B cell (primary cell): ENCODE measurements around the gene RARA. TPM values are rescaled to one million over a fixed set of nuclear protein-coding genes. Genes with fewer than 3 reads are reported as not detected.
A peak's percentile ranks its signal among the peaks of the same experiment; 100 is the strongest.

ENCODE experiments used
- ATAC-seq: fragments of 200-7000 bp; cut with Tn5 transposase; one replicate; pipeline ENCODE4 v1.10.0; 2021; ENCODE audit warnings: low read depth, mild to moderate bottlenecking, moderate number of reproducible peaks, moderate library complexity
- CTCF ChIA-PET: fragments of 350-600 bp; sonication (Branson Sonifier 250); formaldehyde crosslinking; loops from one replicate; lab custom pipeline; 2021; ENCODE audit warnings: antibody characterized with exemption, inconsistent platforms; lab: Charles Lee
- POLR2A ChIA-PET: fragments of 350-600 bp; sonication (Branson Sonifier 250); formaldehyde crosslinking; loops from one replicate; lab custom pipeline; 2021; ENCODE audit warnings: antibody characterized with exemption; lab: Charles Lee
- DNase-seq: peaks from one replicate; pipeline ENCODE4 v3.0.0; 2013
- H2AFZ ChIP-seq: 2 replicates; pipeline ENCODE4 v1.6.1; 2012; ENCODE audit warnings: mild to moderate bottlenecking, low read depth, low read length; ENCODE audit not compliant: insufficient read depth, poor library complexity, severe bottlenecking
- H3K27ac ChIP-seq, 2 donors: 1 replicate in 1 of 2; 2 replicates in 1 of 2; pipeline ENCODE4 v1.5.1; 2012 to 2013; ENCODE audit warnings: low read length in 2 of 2, mild to moderate bottlenecking in 2 of 2, moderate library complexity in 1 of 2
- H3K27me3 ChIP-seq, 4 experiments: fragments of 200-600 bp in 1 of 4; sonication (generic) in 1 of 4; replicated peaks in 1 of 4; 1 replicate in 2 of 4; 2 replicates in 2 of 4; pipeline versions ENCODE4 v1.6.1 to v1.7.0; 2013 to 2016; ENCODE audit warnings: low read length in 3 of 4, mild to moderate bottlenecking in 2 of 4, mixed read lengths in 1 of 4, moderate library complexity in 1 of 4; ENCODE audit not compliant: insufficient read depth in 4 of 4, control insufficient read depth in 3 of 4; ENCODE audit errors: control extremely low read depth in 1 of 4
- H3K36me3 ChIP-seq, 2 experiments: replicated peaks in 1 of 2; 1 replicate in 1 of 2; 2 replicates in 1 of 2; pipeline versions ENCODE4 v1.6.1 to v1.7.1; 2013; ENCODE audit warnings: low read length in 1 of 2; ENCODE audit not compliant: insufficient read depth in 2 of 2, control insufficient read depth in 1 of 2; ENCODE audit errors: control extremely low read depth in 1 of 2, extremely low read depth in 1 of 2
- H3K4me1 ChIP-seq, 2 donors: fragments of 200-600 bp in 1 of 2; sonication (generic) in 1 of 2; 1 replicate in 1 of 2; 2 replicates in 1 of 2; pipeline versions ENCODE4 v1.5.1 to v1.6.1; 2013 to 2017; ENCODE audit warnings: low read length in 2 of 2; ENCODE audit not compliant: control insufficient read depth in 2 of 2, insufficient read depth in 2 of 2
- H3K4me2 ChIP-seq: replicated peaks from 2 replicates; pipeline ENCODE3; 2012; ENCODE audit warnings: mild to moderate bottlenecking, low read depth, low read length; ENCODE audit not compliant: poor library complexity, severe bottlenecking
- H3K4me3 ChIP-seq, 5 experiments: fragments of 200-600 bp in 1 of 5; sonication (generic) in 1 of 5; 1 replicate in 3 of 5; 2 replicates in 2 of 5; pipeline versions ENCODE4 v1.5.1 to v1.7.0; 2011 to 2016; ENCODE audit warnings: low read length in 4 of 5, mild to moderate bottlenecking in 4 of 5, low read depth in 2 of 5, control low read depth in 1 of 5, moderate library complexity in 1 of 5; ENCODE audit not compliant: insufficient read depth in 1 of 5; ENCODE audit errors: control extremely low read depth in 1 of 5, extremely low read depth in 1 of 5
- H3K79me2 ChIP-seq: fragments of 200-600 bp; sonication (generic); one replicate; pipeline ENCODE4 v1.6.0; 2016; ENCODE audit warnings: low read length; ENCODE audit not compliant: control insufficient read depth, insufficient read depth
- H3K9ac ChIP-seq: fragments of 200-600 bp; sonication (generic); 2 replicates; pipeline ENCODE4 v1.6.1; 2017; ENCODE audit warnings: mild to moderate bottlenecking, low read length, moderate library complexity
- H3K9me3 ChIP-seq, 3 donors: one replicate each; pipeline versions ENCODE4 v1.6.1 to v1.7.1; 2013; ENCODE audit warnings: low read length in 2 of 3; ENCODE audit not compliant: control insufficient read depth in 2 of 3, insufficient read depth in 1 of 3; ENCODE audit errors: control extremely low read depth in 1 of 3
- H4K20me1 ChIP-seq: 2 replicates; pipeline ENCODE4 v1.6.0; 2012; ENCODE audit warnings: mild to moderate bottlenecking, low read length; ENCODE audit not compliant: insufficient read depth, control insufficient read depth, poor library complexity, severe bottlenecking
- H3K27ac Mint-ChIP-seq: one replicate; pipeline ENCODE4 v1.8.0; 2021; ENCODE audit warnings: mixed read lengths
- H3K27me3 Mint-ChIP-seq: one replicate; pipeline ENCODE4 v1.8.0; 2021; ENCODE audit warnings: mixed read lengths
- H3K4me1 Mint-ChIP-seq: one replicate; pipeline ENCODE4 v1.8.0; 2021; ENCODE audit warnings: mixed read lengths
- H3K4me3 Mint-ChIP-seq: one replicate; pipeline ENCODE4 v1.8.0; 2021; ENCODE audit warnings: mixed read lengths
- H3K9me3 Mint-ChIP-seq: one replicate; pipeline ENCODE4 v1.8.0; 2022; ENCODE audit warnings: mixed read lengths; ENCODE audit not compliant: insufficient read depth
- EZH2 ChIP-seq: IDR thresholded peaks from 2 replicates; pipeline ENCODE4 v1.6.1; 2012; ENCODE audit warnings: borderline replicate concordance, low read depth, mild to moderate bottlenecking, moderate library complexity, low read length; ENCODE audit not compliant: insufficient read depth, poor library complexity, severe bottlenecking
- WGBS: methylation state at CpG from one replicate; pipeline ENCODE4 v1.1.5; 2013; ENCODE audit warnings: missing lambda C conversion rate; ENCODE audit not compliant: insufficient coverage; 5-methylcytosine and 5-hydroxymethylcytosine counted together
- intact Hi-C: fragments of 100-400 bp; cut with micrococcal nuclease; formaldehyde crosslinking; loops from one replicate; pipeline ENCODE4 v1.10.0; 2022
- polyA plus RNA-seq: library from polyadenylated mRNA; depleted of rRNA; stranded (reverse); fragments of >200 nt; gene quantifications from 2 replicates; pipeline ENCODE4 v1.2.3, GENCODE V29; 2012
- total RNA-seq, 2 donors: library from RNA; stranded (reverse); fragments of 120-200 nt in 1 of 2; gene quantifications; 1 replicate in 1 of 2; 2 replicates in 1 of 2; pipeline versions ENCODE4 v1.2.3 to v1.2.4, GENCODE V29; 2013 to 2022
- TF ChIP-seq, protein P1 (sequence below): fragments of 200-600 bp; IDR thresholded peaks from one replicate; pipeline ENCODE4 v1.8.0; 2022; ENCODE audit warnings: antibody characterized with exemption, mild to moderate bottlenecking

The RARA gene
- total and polyA plus RNA-seq, 2 donors (not counting 1 experiment from before 2014, with no cell fraction given): 20.7 to 86.2 TPM

DNA sequence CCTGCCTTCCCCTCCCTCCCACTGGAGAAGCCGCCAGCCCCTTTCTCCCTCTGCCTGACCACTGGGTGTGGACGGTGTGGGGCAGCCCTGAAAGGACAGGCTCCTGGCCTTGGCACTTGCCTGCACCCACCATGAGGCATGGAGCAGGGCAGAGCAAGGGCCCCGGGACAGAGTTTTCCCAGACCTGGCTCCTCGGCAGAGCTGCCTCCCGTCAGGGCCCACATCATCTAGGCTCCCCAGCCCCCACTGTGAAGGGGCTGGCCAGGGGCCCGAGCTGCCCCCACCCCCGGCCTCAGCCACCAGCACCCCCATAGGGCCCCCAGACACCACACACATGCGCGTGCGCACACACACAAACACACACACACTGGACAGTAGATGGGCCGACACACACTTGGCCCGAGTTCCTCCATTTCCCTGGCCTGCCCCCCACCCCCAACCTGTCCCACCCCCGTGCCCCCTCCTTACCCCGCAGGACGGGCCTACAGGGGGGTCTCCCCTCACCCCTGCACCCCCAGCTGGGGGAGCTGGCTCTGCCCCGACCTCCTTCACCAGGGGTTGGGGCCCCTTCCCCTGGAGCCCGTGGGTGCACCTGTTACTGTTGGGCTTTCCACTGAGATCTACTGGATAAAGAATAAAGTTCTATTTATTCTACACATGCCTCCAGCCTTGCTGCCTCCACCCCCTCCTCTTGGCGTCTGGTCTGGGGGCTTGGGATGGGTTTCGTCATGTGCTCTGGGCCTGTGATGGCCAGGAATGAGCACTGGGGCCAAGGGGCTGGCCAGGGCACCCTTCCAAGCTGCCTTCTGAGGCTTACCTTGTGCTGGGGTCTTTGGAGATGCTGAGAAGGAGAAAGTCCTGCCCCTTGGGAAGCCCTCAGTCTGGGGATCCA lies 48.3 kb downstream of the RARA start:
- Histone ChIP-seq H3K4me1 (peaks cover 15 to 29% of the 10 kb centered on the region in 2 donors), H3K27me3 (peaks cover 0 to 16% (median 5%) of the 10 kb centered on the region in 4 experiments), H3K9ac (no peak overlapping the region), H3K4me2 (no peak overlapping the region), H3K27ac (no peak overlapping the region), H3K4me3 (no peak overlapping the region), H3K79me2 (peaks cover 5% of the 10 kb centered on the region), H3K9me3 (no peaks in the 10 kb centered on the region), H3K36me3 (peaks cover 0 to 26% of the 10 kb centered on the region in 2 experiments), H4K20me1 (peaks cover 17% of the 10 kb centered on the region), H2AFZ (no peak overlapping the region)
- Mint-ChIP-seq H3K4me1 (peaks cover 24% of the 10 kb centered on the region), H3K4me3 (no peak overlapping the region), H3K9me3 (no peaks in the 10 kb centered on the region), H3K27me3 (peaks cover 12% of the 10 kb centered on the region), H3K27ac (peak overlapping the region; percentile 20)
- ChIA-PET CTCF (interaction anchor here (0.6 to 15.9 kb wide), 17 partner anchors 31 to 1306 kb away, joined by 3 to 871 read pairs (median 4); partner anchors contain the start of genes CDC6, RARA, TOP2A and WIPF2), POLR2A (interaction anchor here (0.5 to 1.3 kb wide), 2 partner anchors 31 to 1310 kb away, joined by 3 to 4 read pairs; no protein-coding TSS in a partner anchor)
- no peak for ATAC-seq
- WGBS: 97% methylated on average over 13 of the region's 19 CpGs
- TF ChIP-seq EZH2: no peak
- TF ChIP-seq, protein P1, sequence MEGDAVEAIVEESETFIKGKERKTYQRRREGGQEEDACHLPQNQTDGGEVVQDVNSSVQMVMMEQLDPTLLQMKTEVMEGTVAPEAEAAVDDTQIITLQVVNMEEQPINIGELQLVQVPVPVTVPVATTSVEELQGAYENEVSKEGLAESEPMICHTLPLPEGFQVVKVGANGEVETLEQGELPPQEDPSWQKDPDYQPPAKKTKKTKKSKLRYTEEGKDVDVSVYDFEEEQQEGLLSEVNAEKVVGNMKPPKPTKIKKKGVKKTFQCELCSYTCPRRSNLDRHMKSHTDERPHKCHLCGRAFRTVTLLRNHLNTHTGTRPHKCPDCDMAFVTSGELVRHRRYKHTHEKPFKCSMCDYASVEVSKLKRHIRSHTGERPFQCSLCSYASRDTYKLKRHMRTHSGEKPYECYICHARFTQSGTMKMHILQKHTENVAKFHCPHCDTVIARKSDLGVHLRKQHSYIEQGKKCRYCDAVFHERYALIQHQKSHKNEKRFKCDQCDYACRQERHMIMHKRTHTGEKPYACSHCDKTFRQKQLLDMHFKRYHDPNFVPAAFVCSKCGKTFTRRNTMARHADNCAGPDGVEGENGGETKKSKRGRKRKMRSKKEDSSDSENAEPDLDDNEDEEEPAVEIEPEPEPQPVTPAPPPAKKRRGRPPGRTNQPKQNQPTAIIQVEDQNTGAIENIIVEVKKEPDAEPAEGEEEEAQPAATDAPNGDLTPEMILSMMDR: no peak
- DNase-seq: peak; percentile 37
- intact Hi-C loops: loop anchor here (5.0 kb wide), 1 partner anchor 155 kb away; no protein-coding TSS in a partner anchor
